Heart right ventricle (tissue), 16 donors: Measurements from ENCODE around the gene SATB2. TPM values are rescaled to one million over a fixed set of nuclear protein-coding genes. Genes with fewer than 3 reads are reported as not detected.

Source experiments
- ATAC-seq, 8 donors: fragments of 200-7000 bp; cut with Tn5 transposase; one replicate each; pipeline ENCODE4 v1.9.1; 2020; ENCODE audit warnings: mild to moderate bottlenecking in 8 of 8, moderate library complexity in 8 of 8, moderate number of reproducible peaks in 1 of 8
- DNase-seq, 2 donors: peaks; one replicate each; pipeline ENCODE4 v3.0.0-alpha.2; 2020
- H3K27ac ChIP-seq, 10 donors: fragments of 200-600 bp; sonication (generic) in 2 of 10; one replicate each; pipeline versions ENCODE4 v1.5.0 to v1.8.0; 2020 to 2022; ENCODE audit warnings: mild to moderate bottlenecking in 3 of 10
- H3K27me3 ChIP-seq, 7 donors: fragments of 200-600 bp; one replicate each; pipeline ENCODE4 v1.8.0; 2021 to 2022; ENCODE audit warnings: mild to moderate bottlenecking in 2 of 7
- H3K36me3 ChIP-seq, 9 donors: fragments of 200-600 bp; sonication (generic) in 1 of 9; one replicate each; pipeline versions ENCODE4 v1.5.0 to v1.8.0; 2020 to 2022; ENCODE audit warnings: mild to moderate bottlenecking in 2 of 9
- H3K4me1 ChIP-seq, 9 donors: fragments of 200-600 bp; sonication (generic) in 1 of 9; one replicate each; pipeline versions ENCODE4 v1.5.0 to v1.8.0; 2020 to 2022; ENCODE audit warnings: mild to moderate bottlenecking in 4 of 9
- H3K4me3 ChIP-seq, 10 donors: fragments of 200-600 bp; sonication (generic) in 2 of 10; one replicate each; pipeline versions ENCODE4 v1.5.0 to v1.8.0; 2020 to 2022; ENCODE audit warnings: mild to moderate bottlenecking in 7 of 10, moderate library complexity in 2 of 10
- H3K9me3 ChIP-seq, 11 donors: fragments of 200-600 bp in 10 of 11; sonication (generic) in 2 of 11; one replicate each; pipeline versions ENCODE4 v1.5.0 to v1.8.0; 2013 to 2022; ENCODE audit warnings: mild to moderate bottlenecking in 2 of 11, control low read depth in 1 of 11, moderate library complexity in 1 of 11
- WGBS, 2 donors: extraction: QIAGEN DNeasy Blood & Tissue Kit; methylation state at CpG; one replicate each; pipeline ENCODE4 v1.1.7; 2013; ENCODE audit warnings: inconsistent platforms in 1 of 2; 5-methylcytosine and 5-hydroxymethylcytosine counted together
- intact Hi-C, 10 donors: fragments of 100-400 bp; cut with DNase I; formaldehyde crosslinking; loops; one replicate each; pipeline versions ENCODE4 v1.11.1 to v1.14.2; 2022
- polyA plus RNA-seq, 2 donors: library from polyadenylated mRNA; stranded (reverse); fragments of 200-250 nt; gene quantifications; one replicate each; pipeline ENCODE4 v1.2.3, GENCODE V29; 2013
- total RNA-seq, 10 donors: library from RNA; stranded (reverse); fragmentation: NEBNext Ultra II Directional in 3 of 10; extraction: Animal tissue kit (Norgen Biotek cat#: 25700) in 3 of 10; gene quantifications; one replicate each; pipeline versions ENCODE4 v1.2.1 to v1.2.4, GENCODE V29; 2021 to 2023
- TF ChIP-seq, protein P1 (sequence below), 9 donors: fragments of 200-600 bp; sonication (generic) in 2 of 9; IDR thresholded peaks; one replicate each; pipeline versions ENCODE4 v1.5.0 to v1.8.0; 2021 to 2022; ENCODE audit warnings: antibody characterized with exemption in 9 of 9, mild to moderate bottlenecking in 5 of 9, moderate library complexity in 1 of 9
- donor health status: Arrhythmogenic right ventricular cardiomyopathy.
- donor health status: ischemic (EF 13 %, LVEDD 7.1; RV severe dilation, severe dysfunction).
- donor health status: healthy with polysubstance abuse.
- donor health status: DM: no; HTN: yes; CAD: no.
- donor health status: DM: no; HTN: no; CAD: no.
- donor health status: ischemic (EF 25% LVEDD 6.9; RV normal size, moderate dysfunction).
- donor health status: ischemic (EF 25% LVEDD 5.7; RV mildly dilated, moderate dysfunction).
- donor health status: healthy.
- donor health status: DM: yes; HTN: yes; CAD: no.
- donor health status: Ischemic cardiomyopathy.
- donor health status: ischemic (EF 35%, LVEDD 5.7; RV mildly dilated, moderate dysfunction).
- donor health status: nonischemic (EF 11% LVEDD 7.7; RV severe dilation, severe dysfunction).
- donor health status: DM: yes; HTN: yes; CAD: no.
- donor health status: PGD.
- donor health status: ischemic (EF 29% LVEDD 5.4; RV normal size, mild dysfunction).
- donor health status: nonischemic (EF 23%, LVEDD 6.1; RV moderate dilation, normal function).

The SATB2 gene
- total and polyA plus RNA-seq, 12 donors: 0.29 to 2.3 (median 0.70) TPM

DNA sequence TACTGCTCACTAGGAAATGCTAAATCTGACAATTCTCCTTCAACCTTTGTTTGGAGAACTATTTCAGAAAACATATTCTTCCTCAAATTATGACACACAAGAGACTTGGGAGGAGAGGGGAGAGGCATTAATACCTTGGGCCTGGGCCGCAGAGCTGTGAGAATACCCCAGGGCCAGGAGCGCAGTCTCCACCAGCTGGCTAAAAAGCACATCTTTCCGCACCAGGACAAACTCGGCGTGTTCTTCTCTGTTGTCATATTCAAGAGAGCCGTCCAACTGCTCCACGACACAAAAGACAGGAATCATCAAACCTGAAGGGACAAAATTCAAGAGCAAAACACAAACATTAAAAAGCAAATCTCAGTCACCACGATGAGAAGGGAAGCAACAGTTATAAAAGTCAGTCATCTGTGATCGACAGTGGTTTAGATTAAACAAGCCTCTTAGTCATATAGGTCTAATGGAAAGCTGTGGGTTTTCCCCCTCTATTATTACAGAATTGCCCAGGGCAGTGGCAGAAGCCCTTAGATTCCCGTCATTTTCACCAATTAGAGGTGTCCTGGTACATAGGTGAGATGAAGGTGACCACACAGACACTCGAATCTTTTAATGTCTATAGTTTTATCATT is 24.4 kb downstream of the SATB2 start:
- ATAC-seq: no peak
- 84 to 88% methylated on average over 11 of the region's 11 CpGs for WGBS, 2 donors
- no peak for DNase-seq
- H3K4me3 ChIP-seq: no peak overlapping the region
- H3K4me1 ChIP-seq: no peaks in the 10 kb centered on the region
- TF ChIP-seq, protein P1, sequence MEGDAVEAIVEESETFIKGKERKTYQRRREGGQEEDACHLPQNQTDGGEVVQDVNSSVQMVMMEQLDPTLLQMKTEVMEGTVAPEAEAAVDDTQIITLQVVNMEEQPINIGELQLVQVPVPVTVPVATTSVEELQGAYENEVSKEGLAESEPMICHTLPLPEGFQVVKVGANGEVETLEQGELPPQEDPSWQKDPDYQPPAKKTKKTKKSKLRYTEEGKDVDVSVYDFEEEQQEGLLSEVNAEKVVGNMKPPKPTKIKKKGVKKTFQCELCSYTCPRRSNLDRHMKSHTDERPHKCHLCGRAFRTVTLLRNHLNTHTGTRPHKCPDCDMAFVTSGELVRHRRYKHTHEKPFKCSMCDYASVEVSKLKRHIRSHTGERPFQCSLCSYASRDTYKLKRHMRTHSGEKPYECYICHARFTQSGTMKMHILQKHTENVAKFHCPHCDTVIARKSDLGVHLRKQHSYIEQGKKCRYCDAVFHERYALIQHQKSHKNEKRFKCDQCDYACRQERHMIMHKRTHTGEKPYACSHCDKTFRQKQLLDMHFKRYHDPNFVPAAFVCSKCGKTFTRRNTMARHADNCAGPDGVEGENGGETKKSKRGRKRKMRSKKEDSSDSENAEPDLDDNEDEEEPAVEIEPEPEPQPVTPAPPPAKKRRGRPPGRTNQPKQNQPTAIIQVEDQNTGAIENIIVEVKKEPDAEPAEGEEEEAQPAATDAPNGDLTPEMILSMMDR (IDR thresholded peaks at IDR 0.05): no peak
- no peaks in the 10 kb centered on the region for H3K27me3 ChIP-seq
- intact Hi-C loops: no loop called here
- H3K27ac ChIP-seq: no peak overlapping the region
- no peaks in the 10 kb centered on the region for H3K9me3 ChIP-seq
- H3K36me3 ChIP-seq: no peaks in the 10 kb centered on the region

DNA sequence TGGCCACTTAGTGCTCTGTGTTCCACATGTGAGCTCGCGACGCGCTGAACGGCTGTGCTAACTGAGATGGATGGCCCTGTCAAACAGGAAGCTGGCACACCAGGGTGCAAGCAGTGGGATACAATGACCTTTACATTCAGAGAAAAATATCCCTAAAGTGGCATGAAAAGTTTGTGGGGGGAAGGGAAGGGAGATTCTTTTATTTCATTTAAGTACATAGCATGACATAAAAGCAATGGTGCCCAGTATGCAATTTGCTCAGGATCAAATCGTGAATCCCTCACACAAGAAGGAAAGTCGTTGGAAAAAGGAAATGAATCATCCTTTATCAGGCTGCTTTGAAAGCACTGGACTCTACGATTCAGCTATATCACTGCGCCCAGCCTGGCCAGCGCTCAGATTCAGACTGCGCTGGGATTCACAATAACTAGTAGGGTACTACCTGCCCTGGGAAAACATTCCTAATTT is 26.0 kb downstream of the SATB2 start:
- Histone ChIP-seq H3K27ac (no peak overlapping the region), H3K9me3 (no peaks in the 10 kb centered on the region), H3K4me1 (no peaks in the 10 kb centered on the region), H3K4me3 (no peak overlapping the region), H3K27me3 (no peaks in the 10 kb centered on the region), H3K36me3 (no peaks in the 10 kb centered on the region)
- 46 to 53% methylated on average over 11 of the region's 11 CpGs for WGBS, 2 donors
- DNase-seq (no peak), ATAC-seq (no peak)
- intact Hi-C loops: no loop called here
- TF ChIP-seq, protein P1 (IDR thresholded peaks at IDR 0.05): no peak

DNA sequence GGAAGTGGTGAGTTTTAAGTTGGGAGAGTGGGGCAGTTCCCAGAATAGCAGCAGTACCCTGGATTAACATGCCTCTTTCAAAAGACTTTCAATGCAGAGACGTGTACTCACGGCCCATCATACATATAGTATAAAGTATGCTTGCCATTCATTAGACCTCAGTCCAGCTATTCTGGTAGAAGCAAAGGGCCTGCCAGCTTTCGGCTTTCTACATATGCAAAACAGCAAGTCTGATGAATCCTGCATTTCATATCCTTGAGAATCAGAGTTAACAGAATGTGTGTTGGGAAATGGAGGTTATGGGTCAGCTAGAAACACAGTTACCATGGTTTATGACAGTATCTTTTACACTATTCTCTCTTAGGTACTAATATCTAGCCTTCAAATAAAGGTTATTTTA is 27.5 kb downstream of the SATB2 start:
- Histone ChIP-seq H3K4me3 (no peak overlapping the region), H3K36me3 (no peaks in the 10 kb centered on the region), H3K27me3 (no peaks in the 10 kb centered on the region), H3K4me1 (no peaks in the 10 kb centered on the region), H3K27ac (no peak overlapping the region), H3K9me3 (no peaks in the 10 kb centered on the region)
- intact Hi-C loops: no loop called here
- 74 to 89% methylated on average over 3 of the region's 3 CpGs for WGBS, 2 donors
- TF ChIP-seq, protein P1 (IDR thresholded peaks at IDR 0.05): no peak
- DNase-seq (no peak), ATAC-seq (no peak)

DNA sequence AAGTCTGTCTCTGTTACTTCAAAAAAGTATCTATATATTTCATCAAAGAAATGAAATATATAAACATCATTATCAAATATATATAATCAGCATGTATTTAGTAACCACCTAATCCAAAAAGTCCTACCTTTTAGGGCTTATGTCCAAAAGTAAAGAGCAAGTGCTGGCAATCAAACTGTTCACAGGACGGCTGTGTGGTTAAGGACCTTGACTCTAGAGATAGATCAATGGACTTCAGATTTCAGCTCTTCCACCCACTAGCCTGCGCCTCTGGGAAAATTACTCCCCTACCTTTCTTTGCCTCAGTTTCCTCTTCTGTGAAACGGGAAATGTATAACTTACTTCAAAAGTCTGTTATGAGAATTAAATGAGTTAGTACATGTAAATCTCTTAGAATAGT is 29.4 kb downstream of the SATB2 start:
- TF ChIP-seq, protein P1 (IDR thresholded peaks at IDR 0.05): no peak
- WGBS, 2 donors: 91 to 95% methylated on average over 3 of the region's 3 CpGs

More for the DNA sequence above, 29.4 kb downstream of the SATB2 start:
- H3K27ac ChIP-seq: no peak overlapping the region
- H3K4me1 ChIP-seq: no peaks in the 10 kb centered on the region
- DNase-seq (no peak), ATAC-seq (no peak)
- intact Hi-C loops: no loop called here
- no peak overlapping the region for H3K4me3 ChIP-seq
- no peaks in the 10 kb centered on the region for H3K27me3 ChIP-seq
- no peaks in the 10 kb centered on the region for H3K36me3 ChIP-seq
- H3K9me3 ChIP-seq: no peaks in the 10 kb centered on the region
